ENCODE measurements around the gene MARCHF4.

DNA sequence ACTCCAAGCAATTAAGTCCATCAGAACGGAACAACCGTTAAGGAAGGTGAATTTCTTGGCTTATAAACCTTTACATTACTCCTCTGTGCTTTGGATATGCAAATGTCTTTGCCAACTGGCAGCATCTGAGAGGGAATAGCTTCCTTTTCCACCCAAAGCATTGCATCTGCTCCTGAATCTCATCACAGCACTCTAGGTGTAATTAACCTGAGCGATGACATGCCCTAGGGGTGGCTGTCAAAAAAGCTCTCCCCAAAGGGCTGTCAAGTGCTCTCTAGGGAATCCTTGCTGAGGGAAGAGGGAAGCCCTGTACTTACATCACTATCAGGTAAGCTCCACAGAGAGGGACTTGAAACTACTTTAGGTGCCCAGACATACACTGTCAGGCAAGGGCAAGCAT lies 34.5 kb upstream of the MARCHF4 start:
- TF ChIP-seq CTCF (IDR thresholded peaks at IDR 0.05; ENCODE audit: extremely low read depth in 1 of 2, insufficient read depth in 1 of 2, low read depth in 1 of 2, low read length in 2 of 2): no peak
- no peak for TF ChIP-seq MYC (IDR thresholded peaks at IDR 0.05; ENCODE audit: low read depth, low read length)
- no peak for TF ChIP-seq POLR2AphosphoS5 (IDR thresholded peaks at IDR 0.05; ENCODE audit: insufficient read depth, low read depth, low read length)

Measured in endothelial cell of umbilical vein (primary cell).